GM12878 (cell line): ENCODE results near the gene PRSS33. TPM values are rescaled to one million over a fixed set of nuclear protein-coding genes. Genes with fewer than 3 reads are reported as not detected.
A peak's percentile ranks its signal among the peaks of the same experiment; 100 is the strongest.

Experiments
- ATAC-seq: fragments of 200-7000 bp; cut with Tn5 transposase; 3 replicates; pipeline ENCODE4 v1.9.1; 2020; ENCODE audit warnings: mild to moderate bottlenecking, moderate library complexity
- BruUV-seq: library from RNA; stranded (reverse); fragments of 400-500 nt; replicated peaks from 2 replicates; lab custom pipeline; 2021; lab: Mats Ljungman, UMichigan
- CTCF ChIA-PET: fragments of 300-600 bp; sonication (Branson Sonifier 250); formaldehyde crosslinking; extraction: SDS; loops from one replicate; lab custom pipeline; 2021; ENCODE audit warnings: inconsistent platforms; lab: Yijun Ruan, JAX
- POLR2A ChIA-PET: fragments of 350-600 bp; formaldehyde crosslinking; extraction: SDS; loops from one replicate; lab custom pipeline; 2021; ENCODE audit warnings: inconsistent platforms; lab: Charles Lee
- RAD21 ChIA-PET: fragments of 300-600 bp; sonication (Branson Sonifier 250); formaldehyde crosslinking; loops from one replicate; lab custom pipeline; 2023; ENCODE audit warnings: antibody characterized with exemption; ENCODE audit not compliant: unreplicated experiment; lab: Charles Lee
- SMC1A ChIA-PET: fragments of 300-600 bp; sonication (Branson Sonifier 250); formaldehyde crosslinking; loops from one replicate; lab custom pipeline; 2023; ENCODE audit not compliant: unreplicated experiment, uncharacterized antibody; lab: Charles Lee
- DNase-seq: peaks from one replicate; pipeline ENCODE4 v3.0.0-alpha.2; 2011; ENCODE audit warnings: low read depth, low spot score
- FAIRE-seq: peaks from 3 replicates; lab custom pipeline; 2011; peaks lifted over from hg19 to GRCh38; lab: Jason Lieb, UNC
- H2AFZ ChIP-seq: 2 replicates; pipeline ENCODE4 v1.6.0; 2011; ENCODE audit warnings: low read depth, low read length, control low read depth; ENCODE audit not compliant: control insufficient read depth
- H3K27ac ChIP-seq: 2 replicates; pipeline ENCODE4 v1.5.1; 2011; ENCODE audit warnings: control low read depth; ENCODE audit not compliant: control insufficient read depth, insufficient read depth
- H3K27me3 ChIP-seq, 2 experiments: replicated peaks in 1 of 2; 2 replicates each; pipeline versions ENCODE4 v1.6.0 to v1.6.1; 2011; ENCODE audit warnings: low read length in 1 of 2; ENCODE audit not compliant: control insufficient read depth in 2 of 2, insufficient read depth in 2 of 2
- H3K36me3 ChIP-seq, 2 experiments: 2 replicates each; pipeline ENCODE4 v1.5.1; 2011; ENCODE audit warnings: low read length in 1 of 2; ENCODE audit not compliant: control insufficient read depth in 2 of 2, insufficient read depth in 2 of 2
- H3K4me1 ChIP-seq: 2 replicates; pipeline ENCODE4 v1.6.1; 2011; ENCODE audit warnings: mild to moderate bottlenecking, low read length, moderate library complexity, mixed read lengths; ENCODE audit not compliant: control insufficient read depth, insufficient read depth
- H3K4me2 ChIP-seq: 2 replicates; pipeline ENCODE4 v1.6.0; 2011; ENCODE audit warnings: control low read depth; ENCODE audit not compliant: control insufficient read depth, insufficient read depth
- H3K4me3 ChIP-seq: fragments of 200-600 bp; sonication (generic); 2 replicates; pipeline ENCODE4 v1.5.1; 2016
- H3K79me2 ChIP-seq: 2 replicates; pipeline ENCODE4 v1.6.0; 2011; ENCODE audit warnings: low read length; ENCODE audit not compliant: control insufficient read depth, insufficient read depth
- H3K9ac ChIP-seq: 2 replicates; pipeline ENCODE4 v1.8.0; 2011; ENCODE audit warnings: low read length, control low read depth, mixed read lengths; ENCODE audit not compliant: control insufficient read depth, insufficient read depth
- H3K9me3 ChIP-seq: replicated peaks from 3 replicates; pipeline ENCODE4 v1.5.1; 2011; ENCODE audit warnings: mild to moderate bottlenecking, low read length; ENCODE audit not compliant: control insufficient read depth, insufficient read depth
- H4K20me1 ChIP-seq: 2 replicates; pipeline ENCODE4 v1.6.0; 2011; ENCODE audit not compliant: control insufficient read depth, insufficient read depth
- CREM ChIP-seq: IDR thresholded peaks from 2 replicates; pipeline ENCODE4 v1.6.1; 2014; ENCODE audit warnings: antibody characterized with exemption, low read depth
- EGR1 ChIP-seq, 2 experiments: IDR thresholded peaks; 1 replicate in 1 of 2; 2 replicates in 1 of 2; pipeline ENCODE4 v1.6.1; 2011 to 2012; ENCODE audit warnings: low read depth in 2 of 2, low read length in 2 of 2, borderline replicate concordance in 1 of 2, mild to moderate bottlenecking in 1 of 2, moderate library complexity in 1 of 2
- WGBS: methylation state at CpG from one replicate; pipeline ENCODE4 v1.1.6; 2016; ENCODE audit warnings: low lambda C conversion rate; ENCODE audit not compliant: insufficient replicate concordance, insufficient coverage; ENCODE audit errors: missing lambda C conversion rate; 5-methylcytosine and 5-hydroxymethylcytosine counted together
- in situ Hi-C: fragments of 300-500 bp; cut with MboI; formaldehyde crosslinking; loops from 9 replicates; pipeline ENCODE4 v1.14.3; 2018; ENCODE audit warnings: mixed read lengths
- intact Hi-C: fragments of 100-400 bp; cut with micrococcal nuclease; formaldehyde crosslinking; loops from one replicate; pipeline ENCODE4 v1.14.2; 2022; ENCODE audit not compliant: unreplicated experiment
- polyA plus RNA-seq, 11 experiments: library from polyadenylated mRNA; depleted of rRNA in 4 of 11; unstranded in 6 of 11; stranded (reverse) in 5 of 11; fragments of >200 nt; fragmentation: Nextera tagmentation in 4 of 11; fragmentation: Illumina TruSeq in 1 of 11; extraction: Ambion mirVana in 4 of 11; extraction: Trizol in 1 of 11; gene quantifications; 1 replicate in 1 of 11; 2 replicates in 10 of 11; pipeline versions ENCODE4 v1.2.1 to v1.2.3, GENCODE V29; 2011 to 2016; ENCODE audit warnings: inconsistent platforms in 2 of 11, missing spikeins in 2 of 11, low read depth in 1 of 11
- total RNA-seq, 4 experiments: library from RNA; depleted of rRNA in 3 of 4; stranded (reverse); fragments of >200 nt in 3 of 4; fragmentation: Illumina TruSeq in 1 of 4; extraction: Trizol in 1 of 4; gene quantifications; 2 replicates each; pipeline versions ENCODE4 v1.2.1 to v1.2.3, GENCODE V29; 2013 to 2021
- TF ChIP-seq, protein P1 (sequence below): IDR thresholded peaks from 2 replicates; pipeline ENCODE4 v1.6.1; 2011; ENCODE audit warnings: borderline replicate concordance, low read depth, mild to moderate bottlenecking, moderate library complexity, mixed read lengths, low read length; ENCODE audit not compliant: insufficient read depth; ENCODE audit errors: extremely low read length

The PRSS33 gene
- total and polyA plus RNA-seq, 10 of the 15 experiments (the other 5 are each of a cell fraction or from before 2014, with no cell fraction given), result not detected

DNA sequence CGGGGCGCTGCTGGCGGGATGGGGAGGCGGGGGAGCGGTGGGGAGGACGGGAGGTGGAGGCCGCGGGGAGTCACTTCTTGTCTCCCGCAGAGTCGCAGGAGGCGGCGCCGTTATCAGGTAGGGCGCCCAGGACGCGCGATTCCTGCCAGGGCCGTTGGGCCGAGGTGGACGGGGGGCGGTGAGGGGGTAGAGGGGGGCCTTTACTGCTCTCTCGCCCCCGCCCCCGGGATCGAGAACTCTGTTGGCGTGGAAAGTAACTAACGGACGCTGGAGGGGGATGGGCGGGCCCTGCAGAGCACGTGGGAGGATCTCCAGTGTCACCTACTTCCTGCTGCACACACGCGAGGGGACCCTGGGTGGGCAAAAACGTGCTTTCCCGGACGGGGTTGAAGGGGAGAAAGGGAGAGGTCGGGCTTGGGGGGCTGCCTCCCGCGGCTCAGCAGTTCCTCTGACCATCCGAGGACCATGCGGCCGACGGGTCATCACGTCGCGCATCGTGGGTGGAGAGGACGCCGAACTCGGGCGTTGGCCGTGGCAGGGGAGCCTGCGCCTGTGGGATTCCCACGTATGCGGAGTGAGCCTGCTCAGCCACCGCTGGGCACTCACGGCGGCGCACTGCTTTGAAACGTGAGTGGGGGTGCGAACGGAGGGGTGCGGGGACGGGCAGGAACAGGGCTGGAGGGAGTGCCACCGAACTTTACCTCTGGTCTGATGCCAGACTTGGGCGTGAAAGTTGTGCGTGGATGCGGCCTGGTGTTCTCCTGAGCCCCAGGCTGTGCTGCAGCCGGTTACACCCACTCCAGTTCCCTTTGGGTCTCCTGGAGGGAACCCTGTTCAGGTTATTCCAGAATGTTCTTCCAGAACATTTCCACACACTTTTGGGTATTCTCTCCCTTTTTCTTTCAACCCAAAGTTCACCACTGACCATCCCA is 30.2 kb upstream of the PRSS33 start:
- no peaks in the 10 kb centered on the region for H3K9me3 ChIP-seq
- BruUV-seq, result no TSS peak
- H4K20me1 ChIP-seq, result no peaks in the 10 kb centered on the region
- in situ Hi-C loops (no loop called here), intact Hi-C loops (no loop called here)
- ChIA-PET POLR2A (no interaction called here), RAD21 (no interaction called here), SMC1A (no interaction called here), CTCF (no interaction called here)
- FAIRE-seq (no peak), DNase-seq (no peak), ATAC-seq (no peak)
- H3K4me3 ChIP-seq, result peak overlapping the region; percentile 58; the same call in 1 of the 2 replicates
- H3K27me3 ChIP-seq, result peaks cover 0 to 1% of the 10 kb centered on the region in 2 experiments; a peak in 1 of 4 replicates
- H2AFZ ChIP-seq, result no peak overlapping the region; the same call in 1 of the 2 replicates
- WGBS, result 31% methylated on average over 39 of the region's 68 CpGs
- no peaks in the 10 kb centered on the region for H3K4me1 ChIP-seq
- TF ChIP-seq EGR1 (IDR thresholded peaks at IDR 0.05; ENCODE audit: borderline replicate concordance in 1 of 2, low read depth in 2 of 2, low read length in 2 of 2), result peak in 1 of 2 experiments; percentile 34; a peak in 1 of 3 replicates
- no peak for TF ChIP-seq CREM
- TF ChIP-seq, protein P1, sequence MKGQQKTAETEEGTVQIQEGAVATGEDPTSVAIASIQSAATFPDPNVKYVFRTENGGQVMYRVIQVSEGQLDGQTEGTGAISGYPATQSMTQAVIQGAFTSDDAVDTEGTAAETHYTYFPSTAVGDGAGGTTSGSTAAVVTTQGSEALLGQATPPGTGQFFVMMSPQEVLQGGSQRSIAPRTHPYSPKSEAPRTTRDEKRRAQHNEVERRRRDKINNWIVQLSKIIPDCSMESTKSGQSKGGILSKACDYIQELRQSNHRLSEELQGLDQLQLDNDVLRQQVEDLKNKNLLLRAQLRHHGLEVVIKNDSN, result peak; percentile 43
- peaks cover 7% of the 10 kb centered on the region for H3K79me2 ChIP-seq
- H3K9ac ChIP-seq, result peak overlapping the region; percentile 65; the same call in 1 of the 2 replicates
- H3K36me3 ChIP-seq, result no peaks in the 10 kb centered on the region
- H3K4me2 ChIP-seq, result 0 out of 2 replicates have a peak overlapping the region, but pooled peaks have one; percentile 30
- peak overlapping the region; percentile 58; the same call in 1 of the 2 replicates for H3K27ac ChIP-seq
